ENCODE measurements around the gene OSBPL2.

DNA sequence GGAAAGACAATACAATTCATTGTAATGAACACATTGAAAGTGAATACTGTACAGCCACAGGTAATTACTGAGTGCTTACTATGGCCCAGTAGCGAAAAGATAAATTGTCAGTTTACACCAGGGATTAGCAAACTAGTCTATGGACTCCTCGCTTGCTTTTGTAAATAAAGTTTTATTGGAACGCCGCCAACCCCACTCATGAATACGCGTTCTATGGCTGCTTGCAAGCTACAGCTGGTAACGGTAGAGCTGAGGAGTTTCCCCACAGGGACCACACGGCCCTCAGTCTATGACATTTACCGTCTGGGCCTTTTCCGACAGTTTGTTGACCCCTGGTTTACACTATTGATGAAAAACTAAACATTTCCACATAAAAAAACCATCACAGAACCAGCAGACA lies 104.6 kb downstream of the OSBPL2 start:
- TF ChIP-seq YY1 (IDR thresholded peaks at IDR 0.05): no peak
- TF ChIP-seq, protein P1, sequence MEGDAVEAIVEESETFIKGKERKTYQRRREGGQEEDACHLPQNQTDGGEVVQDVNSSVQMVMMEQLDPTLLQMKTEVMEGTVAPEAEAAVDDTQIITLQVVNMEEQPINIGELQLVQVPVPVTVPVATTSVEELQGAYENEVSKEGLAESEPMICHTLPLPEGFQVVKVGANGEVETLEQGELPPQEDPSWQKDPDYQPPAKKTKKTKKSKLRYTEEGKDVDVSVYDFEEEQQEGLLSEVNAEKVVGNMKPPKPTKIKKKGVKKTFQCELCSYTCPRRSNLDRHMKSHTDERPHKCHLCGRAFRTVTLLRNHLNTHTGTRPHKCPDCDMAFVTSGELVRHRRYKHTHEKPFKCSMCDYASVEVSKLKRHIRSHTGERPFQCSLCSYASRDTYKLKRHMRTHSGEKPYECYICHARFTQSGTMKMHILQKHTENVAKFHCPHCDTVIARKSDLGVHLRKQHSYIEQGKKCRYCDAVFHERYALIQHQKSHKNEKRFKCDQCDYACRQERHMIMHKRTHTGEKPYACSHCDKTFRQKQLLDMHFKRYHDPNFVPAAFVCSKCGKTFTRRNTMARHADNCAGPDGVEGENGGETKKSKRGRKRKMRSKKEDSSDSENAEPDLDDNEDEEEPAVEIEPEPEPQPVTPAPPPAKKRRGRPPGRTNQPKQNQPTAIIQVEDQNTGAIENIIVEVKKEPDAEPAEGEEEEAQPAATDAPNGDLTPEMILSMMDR (IDR thresholded peaks at IDR 0.05; ENCODE audit: low read depth, low read length, missing input control): no peak
- TF ChIP-seq TAF1 (conservative IDR thresholded peaks at IDR 0.05): no peak
- TF ChIP-seq SP1 (IDR thresholded peaks at IDR 0.05): no peak
- no peak for TF ChIP-seq RAD21 (IDR thresholded peaks at IDR 0.05)
- TF ChIP-seq, protein P2, sequence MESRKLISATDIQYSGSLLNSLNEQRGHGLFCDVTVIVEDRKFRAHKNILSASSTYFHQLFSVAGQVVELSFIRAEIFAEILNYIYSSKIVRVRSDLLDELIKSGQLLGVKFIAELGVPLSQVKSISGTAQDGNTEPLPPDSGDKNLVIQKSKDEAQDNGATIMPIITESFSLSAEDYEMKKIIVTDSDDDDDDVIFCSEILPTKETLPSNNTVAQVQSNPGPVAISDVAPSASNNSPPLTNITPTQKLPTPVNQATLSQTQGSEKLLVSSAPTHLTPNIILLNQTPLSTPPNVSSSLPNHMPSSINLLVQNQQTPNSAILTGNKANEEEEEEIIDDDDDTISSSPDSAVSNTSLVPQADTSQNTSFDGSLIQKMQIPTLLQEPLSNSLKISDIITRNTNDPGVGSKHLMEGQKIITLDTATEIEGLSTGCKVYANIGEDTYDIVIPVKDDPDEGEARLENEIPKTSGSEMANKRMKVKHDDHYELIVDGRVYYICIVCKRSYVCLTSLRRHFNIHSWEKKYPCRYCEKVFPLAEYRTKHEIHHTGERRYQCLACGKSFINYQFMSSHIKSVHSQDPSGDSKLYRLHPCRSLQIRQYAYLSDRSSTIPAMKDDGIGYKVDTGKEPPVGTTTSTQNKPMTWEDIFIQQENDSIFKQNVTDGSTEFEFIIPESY (IDR thresholded peaks at IDR 0.05): no peak
- TF ChIP-seq GABPA (IDR thresholded peaks at IDR 0.05 in 1 of 2, conservative IDR thresholded peaks at IDR 0.05 in 1 of 2): peak in 1 of 2 donors; percentile 13
- no peak for TF ChIP-seq EGR1 (IDR thresholded peaks at IDR 0.05; ENCODE audit: low read depth in 2 of 2)
- TF ChIP-seq HNF4G (IDR thresholded peaks at IDR 0.05): no peak
- TF ChIP-seq, protein P3, sequence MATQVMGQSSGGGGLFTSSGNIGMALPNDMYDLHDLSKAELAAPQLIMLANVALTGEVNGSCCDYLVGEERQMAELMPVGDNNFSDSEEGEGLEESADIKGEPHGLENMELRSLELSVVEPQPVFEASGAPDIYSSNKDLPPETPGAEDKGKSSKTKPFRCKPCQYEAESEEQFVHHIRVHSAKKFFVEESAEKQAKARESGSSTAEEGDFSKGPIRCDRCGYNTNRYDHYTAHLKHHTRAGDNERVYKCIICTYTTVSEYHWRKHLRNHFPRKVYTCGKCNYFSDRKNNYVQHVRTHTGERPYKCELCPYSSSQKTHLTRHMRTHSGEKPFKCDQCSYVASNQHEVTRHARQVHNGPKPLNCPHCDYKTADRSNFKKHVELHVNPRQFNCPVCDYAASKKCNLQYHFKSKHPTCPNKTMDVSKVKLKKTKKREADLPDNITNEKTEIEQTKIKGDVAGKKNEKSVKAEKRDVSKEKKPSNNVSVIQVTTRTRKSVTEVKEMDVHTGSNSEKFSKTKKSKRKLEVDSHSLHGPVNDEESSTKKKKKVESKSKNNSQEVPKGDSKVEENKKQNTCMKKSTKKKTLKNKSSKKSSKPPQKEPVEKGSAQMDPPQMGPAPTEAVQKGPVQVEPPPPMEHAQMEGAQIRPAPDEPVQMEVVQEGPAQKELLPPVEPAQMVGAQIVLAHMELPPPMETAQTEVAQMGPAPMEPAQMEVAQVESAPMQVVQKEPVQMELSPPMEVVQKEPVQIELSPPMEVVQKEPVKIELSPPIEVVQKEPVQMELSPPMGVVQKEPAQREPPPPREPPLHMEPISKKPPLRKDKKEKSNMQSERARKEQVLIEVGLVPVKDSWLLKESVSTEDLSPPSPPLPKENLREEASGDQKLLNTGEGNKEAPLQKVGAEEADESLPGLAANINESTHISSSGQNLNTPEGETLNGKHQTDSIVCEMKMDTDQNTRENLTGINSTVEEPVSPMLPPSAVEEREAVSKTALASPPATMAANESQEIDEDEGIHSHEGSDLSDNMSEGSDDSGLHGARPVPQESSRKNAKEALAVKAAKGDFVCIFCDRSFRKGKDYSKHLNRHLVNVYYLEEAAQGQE (IDR thresholded peaks at IDR 0.05): no peak
- TF ChIP-seq, protein P4, sequence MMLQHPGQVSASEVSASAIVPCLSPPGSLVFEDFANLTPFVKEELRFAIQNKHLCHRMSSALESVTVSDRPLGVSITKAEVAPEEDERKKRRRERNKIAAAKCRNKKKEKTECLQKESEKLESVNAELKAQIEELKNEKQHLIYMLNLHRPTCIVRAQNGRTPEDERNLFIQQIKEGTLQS (IDR thresholded peaks at IDR 0.05): no peak
- no peak for TF ChIP-seq JUND (IDR thresholded peaks at IDR 0.05)
- TF ChIP-seq, protein P5, sequence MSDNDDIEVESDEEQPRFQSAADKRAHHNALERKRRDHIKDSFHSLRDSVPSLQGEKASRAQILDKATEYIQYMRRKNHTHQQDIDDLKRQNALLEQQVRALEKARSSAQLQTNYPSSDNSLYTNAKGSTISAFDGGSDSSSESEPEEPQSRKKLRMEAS (IDR thresholded peaks at IDR 0.05): no peak
- peak; percentile 20 for TF ChIP-seq FOXA1 (IDR thresholded peaks at IDR 0.05)

Data from liver (tissue), 3 donors.